GM12891 (cell line): ENCODE results near the gene MOSMO.

ENCODE experiments used
- POLR2A ChIP-seq: IDR thresholded peaks from 2 replicates; pipeline ENCODE4 v1.6.1; 2011; ENCODE audit warnings: low read depth, low read length, control low read depth
- POLR2AphosphoS5 ChIP-seq: IDR thresholded peaks from 2 replicates; pipeline ENCODE4 v1.6.1; 2011; ENCODE audit warnings: low read depth, low read length, control low read depth

DNA sequence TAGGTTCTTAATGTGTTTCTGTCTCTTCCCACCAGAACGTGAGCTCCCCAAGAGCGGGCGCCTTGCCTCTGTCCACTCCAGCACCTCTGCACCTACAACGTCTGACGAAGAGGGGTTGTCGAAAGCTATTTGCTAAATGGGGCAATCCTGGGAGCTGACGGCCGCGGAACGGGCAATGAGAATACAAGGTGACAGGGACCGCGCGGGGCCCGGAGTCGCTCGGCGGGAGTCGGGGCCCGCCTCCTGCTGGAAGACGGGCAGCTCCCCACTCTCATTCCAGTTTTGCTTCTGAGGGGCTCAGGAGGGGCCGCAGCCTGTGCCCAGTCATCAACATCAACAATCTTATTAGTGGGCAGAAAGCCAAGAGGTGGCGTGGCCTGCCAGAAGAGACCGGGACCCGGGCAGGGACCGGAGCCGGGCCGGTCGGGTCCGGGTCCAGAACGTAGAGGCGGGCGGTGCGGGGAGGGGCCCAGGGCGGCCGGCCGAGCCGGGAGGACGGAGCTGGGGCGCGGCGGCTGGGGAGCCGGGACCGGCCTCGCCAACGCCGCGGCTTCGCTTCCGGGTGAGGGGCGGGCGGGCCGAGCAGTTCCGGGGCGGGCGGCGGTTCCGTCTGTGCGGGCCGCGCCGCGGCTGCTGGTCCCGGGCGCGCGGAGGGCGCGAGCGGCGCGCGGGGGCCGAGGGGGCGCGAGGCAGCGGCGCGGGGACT is at the start of gene MOSMO:
- no peak for TF ChIP-seq POLR2A
- TF ChIP-seq POLR2AphosphoS5 = no peak
